Measurements from ENCODE around the gene TNRC6B. TPM values are rescaled to one million over a fixed set of nuclear protein-coding genes. Genes with fewer than 3 reads are reported as not detected.
A peak's percentile ranks its signal among the peaks of the same experiment; 100 is the strongest.
"Not testable (repeated sequence)": the region's sequence is repeated elsewhere in the genome, so short reads cannot be mapped to it uniquely, and the experiment has no call there.

The TNRC6B gene
- polyA plus RNA-seq, 3 donors, result 7.2 to 16.5 (median 11.8) TPM

GRCh38 chr22:40156001-40156516 lies 21.7 kb upstream of the TNRC6B start:
- Histone ChIP-seq H3K9ac (ENCODE audit: insufficient read depth, low read length, poor library complexity, severe bottlenecking) (no peak overlapping the region), H3K79me2 (ENCODE audit: insufficient read depth, low read length) (no peaks in the 10 kb centered on the region), H3K36me3 (replicated peaks in 1 of 2; ENCODE audit: control insufficient read depth in 1 of 2, insufficient read depth in 2 of 2, low read length in 2 of 2) (peaks cover 6 to 29% of the 10 kb centered on the region in 2 donors), H2AFZ (ENCODE audit: insufficient read depth, low read depth, low read length, poor library complexity, severe bottlenecking) (no peak overlapping the region), H3K4me3 (replicated peaks in 1 of 3; ENCODE audit: low read depth in 2 of 3, low read length in 3 of 3) (no peak overlapping the region), H3K27me3 (ENCODE audit: control insufficient read depth in 2 of 2, insufficient read depth in 2 of 2, low read length in 2 of 2) (no peaks in the 10 kb centered on the region), H3K4me2 (replicated peaks; ENCODE audit: extremely low read depth, low read length, poor library complexity, severe bottlenecking) (no peak overlapping the region), H3K27ac (ENCODE audit: low read depth in 1 of 2, low read length in 2 of 2) (peak overlapping the region in 1 of 2 donors; percentile 46), H3K9me3 (replicated peaks in 1 of 2; ENCODE audit: control insufficient read depth in 1 of 2, insufficient read depth in 1 of 2, low read length in 2 of 2) (no peaks in the 10 kb centered on the region), H4K20me1 (ENCODE audit: insufficient read depth, low read length) (no peaks in the 10 kb centered on the region), H3K4me1 (ENCODE audit: control insufficient read depth in 1 of 2, insufficient read depth in 2 of 2, low read length in 2 of 2) (peaks cover 0 to 8% of the 10 kb centered on the region in 2 donors)
- peaks cover 17 to 20% of the 10 kb centered on the region in 2 donors for H3K36me3 Mint-ChIP-seq
- no CpG with 5 or more reads among the region's 7 CpGs for WGBS (ENCODE audit: insufficient coverage)
- H3K27ac Mint-ChIP-seq, result peak overlapping the region in 1 of 7 donors; percentile 33
- H3K27me3 Mint-ChIP-seq (ENCODE audit: low read depth in 3 of 3), result peaks cover 0 to 2% (median 0%) of the 10 kb centered on the region in 3 donors
- intact Hi-C loops (cut with micrococcal nuclease), result no loop called here
- H3K4me3 Mint-ChIP-seq, result no peak overlapping the region
- TF ChIP-seq CTCF (IDR thresholded peaks at IDR 0.05), result no peak
- peaks cover 0 to 3% (median 0%) of the 10 kb centered on the region in 7 donors for H3K9me3 Mint-ChIP-seq
- H3K4me1 Mint-ChIP-seq, result peaks cover 8% of the 10 kb centered on the region
- DNase-seq, result no peak

- not testable (repeated sequence) for H3K4me1 Mint-ChIP-seq
These were observed 21.0 kb upstream of the TNRC6B start for GRCh38 chr22:40156682-40157081.

More at GRCh38 chr22:40156682-40157081, 21.0 kb upstream of the TNRC6B start:
- H3K4me3 ChIP-seq (replicated peaks in 1 of 3; ENCODE audit: low read depth in 2 of 3, low read length in 3 of 3); DNase-seq; H3K27me3 Mint-ChIP-seq (ENCODE audit: low read depth in 3 of 3); H4K20me1 ChIP-seq (ENCODE audit: insufficient read depth, low read length); H3K27ac ChIP-seq (ENCODE audit: low read depth in 1 of 2, low read length in 2 of 2); H3K4me1 ChIP-seq (ENCODE audit: control insufficient read depth in 1 of 2, insufficient read depth in 2 of 2, low read length in 2 of 2); H3K9me3 ChIP-seq (replicated peaks in 1 of 2; ENCODE audit: control insufficient read depth in 1 of 2, insufficient read depth in 1 of 2, low read length in 2 of 2); intact Hi-C loops (cut with micrococcal nuclease); H3K79me2 ChIP-seq (ENCODE audit: insufficient read depth, low read length); H3K9me3 Mint-ChIP-seq; H3K27ac Mint-ChIP-seq; H3K4me3 Mint-ChIP-seq; H3K4me2 ChIP-seq (replicated peaks; ENCODE audit: extremely low read depth, low read length, poor library complexity, severe bottlenecking); H2AFZ ChIP-seq (ENCODE audit: insufficient read depth, low read depth, low read length, poor library complexity, severe bottlenecking); H3K27me3 ChIP-seq (ENCODE audit: control insufficient read depth in 2 of 2, insufficient read depth in 2 of 2, low read length in 2 of 2); H3K9ac ChIP-seq (ENCODE audit: insufficient read depth, low read length, poor library complexity, severe bottlenecking): not testable (repeated sequence)
- H3K36me3 Mint-ChIP-seq, result peaks cover 17 to 20% of the 10 kb centered on the region in 2 donors
- peaks cover 6 to 36% of the 10 kb centered on the region in 2 donors for H3K36me3 ChIP-seq (replicated peaks in 1 of 2; ENCODE audit: control insufficient read depth in 1 of 2, insufficient read depth in 2 of 2, low read length in 2 of 2)
- 100% methylated on average over 2 of the region's 6 CpGs for WGBS (ENCODE audit: insufficient coverage)
